Measurements from ENCODE around the gene SF3B5.
A peak's percentile ranks its signal among the peaks of the same experiment; 100 is the strongest.
"Not testable (repeated sequence)": the region's sequence is repeated elsewhere in the genome, so short reads cannot be mapped to it uniquely, and the experiment has no call there.

Gene SF3B5

DNA sequence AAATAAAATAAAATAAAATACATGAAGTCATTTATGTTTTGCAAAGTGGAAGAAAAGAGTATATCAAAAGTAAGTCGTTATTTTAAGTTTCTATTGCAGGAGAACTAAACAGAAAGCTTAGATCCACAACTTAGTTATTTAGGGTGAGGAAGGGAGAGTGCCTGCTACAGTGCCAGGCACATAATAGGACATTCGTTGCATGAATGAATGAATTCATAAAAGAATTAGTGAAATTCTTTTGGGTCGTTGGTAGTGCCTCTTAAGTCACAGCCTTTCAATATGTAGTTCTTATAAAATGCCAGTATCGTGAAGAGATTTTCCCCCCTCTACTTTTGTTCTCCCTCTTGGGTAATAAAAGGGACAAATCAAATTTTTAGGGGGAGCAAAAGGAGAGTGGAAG is 29.1 kb downstream of the SF3B5 start:
- intact Hi-C loops (cut with DNase I), result no loop called here
- no peak for DNase-seq

GRCh38 chr6:144065213-144065660 is 30.1 kb downstream of the SF3B5 start:
- DNase-seq, result no peak
- intact Hi-C loops (cut with DNase I), result no loop called here

DNA sequence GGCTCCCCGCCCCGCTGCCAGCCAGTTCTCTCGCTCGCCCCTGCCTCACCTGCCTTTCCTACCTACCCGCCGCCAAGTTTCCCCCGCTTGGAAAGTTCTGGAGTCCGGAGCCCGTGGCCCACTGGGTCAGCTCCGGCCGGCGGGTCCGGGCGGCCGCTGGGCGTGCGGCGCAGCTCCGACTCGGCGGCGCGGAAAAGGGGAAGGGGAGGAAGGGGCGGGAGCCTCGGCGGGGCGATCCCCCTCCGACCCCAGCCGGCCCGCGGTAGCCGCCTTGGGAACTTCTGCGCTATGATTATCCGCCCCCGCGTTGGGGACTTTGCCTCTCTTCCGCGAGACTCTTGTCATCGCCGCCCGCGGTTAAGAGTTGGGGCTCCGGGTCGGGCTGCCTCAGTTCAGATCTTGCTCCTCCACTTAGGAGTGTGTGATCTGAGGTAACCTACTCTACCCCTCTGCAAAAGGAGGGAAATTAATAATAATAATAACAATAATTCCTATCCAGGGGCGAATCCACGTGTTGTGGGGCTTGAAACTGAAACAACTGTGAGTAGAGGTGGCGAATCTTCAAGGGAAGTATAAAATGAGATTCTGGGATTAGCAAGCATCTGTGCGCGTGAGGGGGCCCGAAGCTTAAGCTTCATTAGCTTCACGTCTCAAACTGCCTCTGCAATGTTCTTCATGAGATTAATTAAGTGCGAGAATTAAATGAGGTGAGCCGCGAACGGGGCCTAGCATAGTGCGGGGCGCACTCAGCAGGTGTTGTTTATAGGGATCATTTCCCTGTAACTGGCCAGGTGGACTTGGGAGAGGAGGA is 30.8 kb downstream of the SF3B5 start:
- DNase-seq, result peak in 4 of 10 donors; percentile 21 to 77 (median 73)
- intact Hi-C loops (cut with DNase I), result no loop called here

- peak; percentile 38 to 94 (median 66) for DNase-seq
- intact Hi-C loops (cut with DNase I), result no loop called here
These were observed 31.5 kb downstream of the SF3B5 start for GRCh38 chr6:144063744-144064401.

DNA sequence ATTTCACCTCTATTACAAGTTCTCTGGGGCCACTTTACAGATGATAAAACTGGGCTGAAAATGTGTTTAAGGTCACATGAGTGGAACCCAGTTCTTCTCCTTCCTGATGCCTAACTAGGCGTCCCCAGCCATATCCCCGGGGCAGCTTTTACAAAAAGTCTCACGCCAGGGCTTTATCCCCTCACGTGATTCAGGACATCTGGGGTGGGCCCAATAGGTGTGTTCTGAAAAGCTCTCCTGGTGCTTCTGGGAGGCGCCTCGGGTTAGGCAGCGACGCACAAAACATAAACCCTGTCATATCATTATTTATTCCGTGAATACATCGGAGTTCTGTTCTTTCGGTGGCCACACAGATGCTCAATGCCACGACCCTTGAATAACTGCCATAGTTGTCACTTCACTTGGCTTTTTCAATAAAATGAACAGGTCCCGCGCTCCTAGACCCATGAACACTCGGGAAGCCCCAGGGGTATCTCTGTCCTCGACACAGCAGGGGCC is 32.1 kb downstream of the SF3B5 start:
- intact Hi-C loops (cut with DNase I), result no loop called here
- DNase-seq, result no peak

- DNase-seq, result no peak
- intact Hi-C loops (cut with DNase I), result no loop called here
These were observed 32.6 kb downstream of the SF3B5 start for GRCh38 chr6:144062786-144063185.

DNA sequence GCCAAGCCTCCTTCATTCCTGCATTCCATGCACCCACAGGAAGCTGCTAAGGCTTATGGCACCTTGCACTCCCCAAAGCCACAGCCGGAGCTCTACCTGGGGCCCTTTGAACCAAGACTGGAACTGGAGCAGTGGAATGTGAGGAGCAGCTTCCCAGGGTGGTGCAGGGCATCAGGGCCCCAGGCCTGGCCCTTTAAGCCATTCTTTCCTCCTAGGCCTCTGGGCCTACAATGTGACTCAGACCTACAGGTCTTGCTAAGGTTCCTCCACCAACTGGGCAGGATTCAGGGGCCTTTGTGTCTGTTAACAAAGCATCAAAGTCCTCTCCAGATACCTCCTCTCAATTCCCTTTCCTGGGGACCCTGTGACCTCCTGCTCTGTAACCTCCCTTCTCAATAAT is 36.2 kb downstream of the SF3B5 start:
- intact Hi-C loops (cut with DNase I), result no loop called here
- peak in 1 of 10 donors; percentile 42 for DNase-seq

GRCh38 chr6:144055121-144055931 is 40.0 kb downstream of the SF3B5 start:
- no peak for DNase-seq
- intact Hi-C loops (cut with DNase I), result no loop called here

- intact Hi-C loops (cut with DNase I), result no loop called here
- DNase-seq, result no peak
These were observed 41.8 kb downstream of the SF3B5 start for GRCh38 chr6:144053601-144054000.

DNA sequence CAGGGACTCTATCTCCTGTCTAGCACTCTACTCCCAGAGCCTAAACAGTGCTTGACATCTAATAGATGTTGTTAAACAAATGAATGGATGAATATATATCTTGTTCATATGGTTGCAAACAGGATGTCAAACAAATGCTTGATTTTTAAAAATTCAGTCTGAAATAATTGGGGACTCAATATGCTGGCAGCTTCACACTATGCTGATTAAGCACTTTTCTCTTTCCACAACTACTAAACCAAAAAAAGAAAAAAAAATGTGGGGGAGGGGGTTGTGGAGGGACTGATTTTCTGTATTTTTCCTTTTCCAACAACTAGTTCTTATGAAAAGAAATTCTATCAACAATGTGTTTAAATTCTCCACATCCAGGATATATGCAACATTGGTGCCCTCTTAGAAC is 42.9 kb downstream of the SF3B5 start:
- intact Hi-C loops (cut with DNase I), result no loop called here
- DNase-seq, result no peak

- intact Hi-C loops (cut with DNase I), result no loop called here
- DNase-seq, result no peak
These were observed 46.0 kb downstream of the SF3B5 start for GRCh38 chr6:144049386-144049785.

DNA sequence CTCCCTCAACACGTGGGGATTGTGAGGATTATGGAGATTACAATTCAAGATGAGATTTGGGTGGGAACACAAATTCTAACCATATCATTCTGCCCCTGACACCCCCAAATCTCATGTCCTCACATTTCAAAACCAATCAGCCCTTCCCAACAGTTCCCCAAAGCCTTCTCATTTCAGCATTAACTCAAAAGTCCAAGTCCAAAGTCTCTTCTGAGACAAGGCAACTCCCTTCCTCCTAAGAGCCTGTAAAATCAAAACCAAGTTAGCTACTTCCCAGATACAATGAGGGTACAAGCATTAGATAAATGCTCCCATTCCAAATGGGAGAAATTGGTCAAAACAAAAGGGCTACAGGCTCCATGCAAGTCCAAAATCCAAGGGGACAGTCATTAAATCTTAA is 47.7 kb downstream of the SF3B5 start:
- intact Hi-C loops (cut with DNase I), result no loop called here
- no peak for DNase-seq

GRCh38 chr6:144046672-144047071 is 48.7 kb downstream of the SF3B5 start:
- intact Hi-C loops (cut with DNase I), result not testable (repeated sequence)
- DNase-seq, result peak in 1 of 10 donors; percentile 55

- intact Hi-C loops (cut with DNase I), result not testable (repeated sequence)
These were observed 50.4 kb downstream of the SF3B5 start for GRCh38 chr6:144044989-144045388.

More at GRCh38 chr6:144044989-144045388, 50.4 kb downstream of the SF3B5 start:
- DNase-seq, result not testable (repeated sequence)

All from posterior cingulate gyrus (tissue), 11 donors.